WI38 (cell line): ENCODE data around the gene TCL1B.
"Not testable (repeated sequence)": the region's sequence is repeated elsewhere in the genome, so short reads cannot be mapped to it uniquely, and the experiment has no call there.

Experiments used
- H3K4me3 ChIP-seq: 2 replicates; pipeline ENCODE4 v1.5.1; 2011; ENCODE audit warnings: low read depth, mild to moderate bottlenecking, control low read depth, low read length
- TF ChIP-seq, protein P1 (sequence below): IDR thresholded peaks from 2 replicates; pipeline ENCODE4 v1.5.1; 2012; ENCODE audit warnings: low read depth, mild to moderate bottlenecking, control low read depth, low read length

The TCL1B gene

DNA sequence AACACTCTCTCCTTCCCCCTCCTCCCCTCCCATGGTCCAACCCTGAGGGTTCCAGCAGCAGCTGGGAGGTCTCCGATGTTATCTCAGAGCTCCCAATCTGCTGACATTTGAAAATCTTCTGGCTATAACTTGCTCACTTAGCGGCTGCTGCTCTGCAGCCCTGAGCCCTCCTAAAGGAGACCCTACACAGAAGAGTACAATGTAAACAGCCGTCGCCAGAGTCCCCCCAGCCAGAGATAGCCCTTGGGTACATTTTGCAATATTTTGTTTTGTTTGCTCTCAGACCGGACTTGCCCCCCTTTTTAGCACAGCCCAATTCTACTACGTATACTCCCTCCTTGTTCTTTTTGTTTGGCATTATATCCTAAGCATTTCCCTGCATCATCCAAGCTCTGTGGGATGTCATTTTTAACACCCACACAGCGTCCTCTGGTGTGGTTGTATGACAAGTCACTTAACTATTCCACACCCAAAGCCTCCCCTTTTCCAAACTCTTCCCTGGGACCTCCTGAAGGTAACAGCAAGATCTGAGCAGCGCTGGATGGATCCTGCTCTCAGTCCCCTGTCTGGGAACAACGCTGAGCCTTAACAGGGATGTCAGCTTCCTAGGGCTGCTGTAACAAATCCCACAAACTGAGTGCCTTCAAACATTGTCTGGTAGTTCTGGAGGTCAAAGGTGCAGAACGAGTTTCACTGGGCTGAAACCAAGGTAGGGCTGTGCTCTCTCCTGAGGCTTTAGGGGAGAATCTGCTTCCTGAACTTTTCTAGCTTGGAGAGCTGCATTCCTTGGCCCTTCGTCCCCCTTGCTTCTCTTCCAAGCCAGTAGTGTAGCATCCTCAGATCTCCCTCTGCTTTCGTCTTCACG lies 25.3 kb upstream of the TCL1B start:
- TF ChIP-seq, protein P1, sequence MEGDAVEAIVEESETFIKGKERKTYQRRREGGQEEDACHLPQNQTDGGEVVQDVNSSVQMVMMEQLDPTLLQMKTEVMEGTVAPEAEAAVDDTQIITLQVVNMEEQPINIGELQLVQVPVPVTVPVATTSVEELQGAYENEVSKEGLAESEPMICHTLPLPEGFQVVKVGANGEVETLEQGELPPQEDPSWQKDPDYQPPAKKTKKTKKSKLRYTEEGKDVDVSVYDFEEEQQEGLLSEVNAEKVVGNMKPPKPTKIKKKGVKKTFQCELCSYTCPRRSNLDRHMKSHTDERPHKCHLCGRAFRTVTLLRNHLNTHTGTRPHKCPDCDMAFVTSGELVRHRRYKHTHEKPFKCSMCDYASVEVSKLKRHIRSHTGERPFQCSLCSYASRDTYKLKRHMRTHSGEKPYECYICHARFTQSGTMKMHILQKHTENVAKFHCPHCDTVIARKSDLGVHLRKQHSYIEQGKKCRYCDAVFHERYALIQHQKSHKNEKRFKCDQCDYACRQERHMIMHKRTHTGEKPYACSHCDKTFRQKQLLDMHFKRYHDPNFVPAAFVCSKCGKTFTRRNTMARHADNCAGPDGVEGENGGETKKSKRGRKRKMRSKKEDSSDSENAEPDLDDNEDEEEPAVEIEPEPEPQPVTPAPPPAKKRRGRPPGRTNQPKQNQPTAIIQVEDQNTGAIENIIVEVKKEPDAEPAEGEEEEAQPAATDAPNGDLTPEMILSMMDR, result no peak
- H3K4me3 ChIP-seq, result no peak overlapping the region

DNA sequence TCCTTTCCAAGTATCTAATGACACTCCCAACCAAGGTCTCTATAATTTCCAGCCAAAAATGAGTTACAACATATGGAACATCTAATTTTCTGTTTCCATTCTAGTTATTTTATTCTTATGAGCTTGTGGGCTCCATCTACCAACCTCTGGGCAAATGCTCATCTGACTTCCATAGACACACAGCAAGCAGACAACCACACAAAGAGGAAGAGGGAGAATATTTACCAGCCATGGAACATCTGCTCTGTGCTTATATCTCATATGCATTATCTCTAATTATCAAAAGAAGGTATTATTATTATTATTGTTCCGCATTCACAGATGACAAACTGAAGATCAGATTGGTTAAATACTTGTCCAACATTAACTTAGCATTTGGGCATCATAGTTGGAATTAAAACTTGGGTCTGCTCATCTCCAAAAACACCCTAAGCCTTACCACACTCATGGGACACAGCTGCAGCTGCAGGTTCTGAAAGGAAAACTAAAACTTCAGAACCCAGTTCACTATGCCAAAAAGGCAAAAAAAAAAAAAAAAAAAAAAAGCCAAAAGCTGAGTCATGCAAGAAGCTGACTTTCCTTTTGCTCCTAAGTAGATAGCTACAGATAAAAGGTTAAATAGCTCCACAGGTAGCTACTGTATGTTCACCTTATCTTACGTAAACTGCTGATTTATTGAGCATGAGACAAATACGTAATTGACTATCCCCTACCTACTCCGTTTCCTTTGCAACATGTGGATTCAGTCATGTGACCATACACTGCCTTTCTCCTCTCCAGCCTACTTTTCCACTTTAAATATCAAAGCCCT lies 23.6 kb upstream of the TCL1B start:
- H3K4me3 ChIP-seq, result no peak overlapping the region

DNA sequence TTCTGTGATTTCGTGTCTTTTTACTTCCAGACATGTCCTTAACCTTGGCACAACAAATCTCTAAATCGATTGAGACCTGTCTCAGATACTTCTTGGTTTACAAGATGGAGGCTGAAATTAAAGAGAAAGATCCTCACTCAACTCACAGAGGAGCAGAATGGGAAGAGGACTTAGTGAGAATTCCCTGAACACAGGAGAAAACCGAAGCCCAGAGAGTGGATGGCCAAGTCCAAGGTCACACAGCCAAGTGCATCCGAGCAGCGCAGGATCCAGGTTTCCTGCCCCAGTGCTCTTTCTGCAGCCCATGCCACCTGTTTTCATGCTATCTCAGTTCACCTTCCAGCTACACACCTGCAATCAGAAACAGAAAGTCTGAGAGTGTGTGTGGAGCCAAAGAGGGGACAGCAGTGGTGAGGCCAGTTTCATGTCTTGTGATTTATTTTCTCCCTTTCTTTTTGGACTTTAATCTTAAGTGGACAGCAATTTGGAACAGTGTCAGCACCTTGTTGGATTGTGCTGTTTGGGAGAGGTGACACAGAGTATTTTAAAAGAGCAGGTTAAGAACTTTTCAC lies 22.9 kb upstream of the TCL1B start:
- TF ChIP-seq, protein P1, result no peak
- no peak overlapping the region for H3K4me3 ChIP-seq

More for the DNA sequence above, 23.6 kb upstream of the TCL1B start:
- TF ChIP-seq, protein P1, result no peak

DNA sequence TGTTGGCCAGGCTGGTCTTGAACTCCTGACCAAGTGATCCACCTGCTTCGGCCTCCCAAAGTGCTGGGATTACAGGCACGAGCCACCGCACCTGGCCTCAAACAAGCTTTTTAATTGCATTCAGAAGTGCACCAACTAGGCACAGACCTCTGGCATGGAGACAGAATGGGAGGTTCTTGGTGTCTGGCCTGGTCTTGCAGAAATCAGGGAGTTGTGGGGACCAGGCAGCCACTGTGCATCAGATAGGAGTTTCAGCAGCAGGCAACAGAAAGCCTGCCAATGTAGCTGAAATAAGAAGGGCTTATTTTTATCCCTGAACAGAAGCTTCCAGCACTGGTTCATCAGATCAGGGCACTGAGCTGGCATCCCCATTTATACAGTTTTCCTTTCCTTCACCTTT lies 22.2 kb upstream of the TCL1B start:
- no peak overlapping the region for H3K4me3 ChIP-seq
- TF ChIP-seq, protein P1, result no peak

DNA sequence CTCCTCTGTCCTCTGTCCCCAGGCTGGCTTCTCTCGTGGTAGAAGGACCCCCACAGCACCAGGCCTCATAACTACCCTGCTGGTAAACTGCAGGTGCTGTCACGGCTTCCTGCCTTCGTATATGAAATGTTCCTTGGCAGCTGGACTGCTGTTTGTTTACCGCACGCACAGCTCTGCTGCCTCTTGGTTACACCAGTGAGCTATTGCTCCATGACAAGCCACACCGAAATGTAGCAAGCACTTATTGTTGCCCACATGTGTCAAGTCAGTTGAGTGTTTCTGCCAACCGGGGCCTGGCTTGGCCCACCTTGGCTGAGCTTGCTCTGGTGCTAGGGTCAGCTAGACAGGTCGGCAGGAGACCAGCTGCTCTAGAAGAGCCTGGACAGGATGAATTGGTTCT lies 21.7 kb upstream of the TCL1B start:
- no peak overlapping the region for H3K4me3 ChIP-seq
- TF ChIP-seq, protein P1, result no peak

DNA sequence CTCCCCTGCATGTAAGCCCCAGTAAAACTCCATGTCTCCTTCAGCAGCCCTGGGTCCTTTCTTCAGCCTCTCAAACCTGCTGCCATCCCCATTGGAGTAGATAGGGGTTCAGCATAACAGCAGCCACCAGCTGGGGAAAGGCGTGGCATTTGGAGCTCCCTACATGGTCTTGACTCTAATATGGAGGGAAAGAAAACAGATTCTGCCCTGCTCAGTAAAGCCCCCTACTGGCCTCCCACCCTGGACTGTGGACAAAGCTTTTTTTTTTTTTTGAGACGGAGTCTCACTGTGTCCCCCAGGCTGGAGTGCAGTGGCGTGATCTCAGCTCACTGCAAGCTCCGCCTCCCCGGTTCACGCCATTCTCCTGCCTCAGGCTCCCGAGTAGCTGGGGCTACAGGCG lies 20.7 kb upstream of the TCL1B start:
- not testable (repeated sequence) for H3K4me3 ChIP-seq

DNA sequence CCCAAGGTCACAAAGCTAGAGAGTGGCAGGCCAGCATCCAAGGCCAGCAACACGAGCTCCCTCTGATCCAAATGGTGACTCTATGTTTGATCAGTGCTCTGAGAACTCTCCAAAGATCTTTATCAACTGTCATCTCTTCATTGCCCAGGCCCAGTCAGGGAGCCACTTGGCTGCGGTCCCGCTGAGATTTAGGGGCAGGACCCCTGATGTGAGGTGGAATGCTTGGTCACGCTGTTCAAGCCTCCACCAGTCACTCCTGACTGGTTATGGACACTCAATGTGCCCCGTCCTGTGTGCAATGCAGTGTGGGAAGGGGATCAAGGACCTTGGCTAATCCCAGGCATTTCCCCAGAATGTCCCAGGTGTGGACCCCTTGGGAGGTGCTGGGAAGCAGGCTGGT lies 19.8 kb upstream of the TCL1B start:
- TF ChIP-seq, protein P1, result no peak
- H3K4me3 ChIP-seq, result no peak overlapping the region
